Measurements from ENCODE around the gene RNLS. TPM values are rescaled to one million over a fixed set of nuclear protein-coding genes. Genes with fewer than 3 reads are reported as not detected.

RNLS gene
- total RNA-seq, 4 donors from 2014 or later, result 7.8 to 37.2 (median 26.2) TPM

DNA sequence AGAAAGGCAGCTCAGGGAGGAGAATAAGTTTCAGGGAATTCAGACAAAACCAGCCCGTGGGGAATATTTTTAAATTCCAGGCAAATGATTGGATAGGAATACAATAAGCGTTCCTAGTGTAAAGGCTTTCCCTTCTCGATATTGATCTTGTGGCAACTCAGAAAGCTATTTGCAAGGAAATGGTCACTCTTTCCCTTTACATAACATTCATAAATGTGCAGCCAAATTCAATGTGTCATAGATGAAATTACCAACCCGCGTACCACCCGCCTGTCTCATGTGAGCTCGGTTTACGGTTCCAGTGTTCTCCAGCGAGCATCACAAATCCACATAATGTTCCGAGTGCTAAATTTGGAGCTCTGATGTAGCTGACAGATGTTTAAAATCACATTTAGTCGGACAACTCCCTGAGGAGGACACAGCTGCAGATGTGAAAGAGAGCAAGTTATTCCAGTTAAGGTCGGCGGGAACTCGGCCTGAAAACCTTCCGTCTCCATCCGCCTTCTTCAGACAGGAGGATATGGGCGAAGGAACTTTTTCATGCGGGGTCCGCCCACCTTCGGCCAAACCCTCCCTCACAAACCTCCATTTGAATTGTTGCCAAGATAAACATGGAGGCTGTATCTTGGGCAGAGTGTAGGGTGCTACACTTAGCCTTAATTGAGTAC is 327.0 kb downstream of the RNLS start:
- Histone ChIP-seq H3K9me3 (no peaks in the 10 kb centered on the region), H3K27ac (peak overlapping the region; percentile 51 to 87 (median 66)), H3K4me3 (peak overlapping the region in 1 of 4 donors; percentile 20), H3K36me3 (no peaks in the 10 kb centered on the region), H3K27me3 (no peaks in the 10 kb centered on the region), H3K4me1 (peaks cover 0 to 25% (median 7%) of the 10 kb centered on the region in 4 donors)
- peak; percentile 59 to 79 for DNase-seq (ENCODE audit: low spot score in 2 of 2)
- TF ChIP-seq POLR2A (IDR thresholded peaks at IDR 0.05) (no peak), EP300 (IDR thresholded peaks at IDR 0.05) (peak in 1 of 2 donors; percentile 90)
- TF ChIP-seq, protein P1, sequence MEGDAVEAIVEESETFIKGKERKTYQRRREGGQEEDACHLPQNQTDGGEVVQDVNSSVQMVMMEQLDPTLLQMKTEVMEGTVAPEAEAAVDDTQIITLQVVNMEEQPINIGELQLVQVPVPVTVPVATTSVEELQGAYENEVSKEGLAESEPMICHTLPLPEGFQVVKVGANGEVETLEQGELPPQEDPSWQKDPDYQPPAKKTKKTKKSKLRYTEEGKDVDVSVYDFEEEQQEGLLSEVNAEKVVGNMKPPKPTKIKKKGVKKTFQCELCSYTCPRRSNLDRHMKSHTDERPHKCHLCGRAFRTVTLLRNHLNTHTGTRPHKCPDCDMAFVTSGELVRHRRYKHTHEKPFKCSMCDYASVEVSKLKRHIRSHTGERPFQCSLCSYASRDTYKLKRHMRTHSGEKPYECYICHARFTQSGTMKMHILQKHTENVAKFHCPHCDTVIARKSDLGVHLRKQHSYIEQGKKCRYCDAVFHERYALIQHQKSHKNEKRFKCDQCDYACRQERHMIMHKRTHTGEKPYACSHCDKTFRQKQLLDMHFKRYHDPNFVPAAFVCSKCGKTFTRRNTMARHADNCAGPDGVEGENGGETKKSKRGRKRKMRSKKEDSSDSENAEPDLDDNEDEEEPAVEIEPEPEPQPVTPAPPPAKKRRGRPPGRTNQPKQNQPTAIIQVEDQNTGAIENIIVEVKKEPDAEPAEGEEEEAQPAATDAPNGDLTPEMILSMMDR (IDR thresholded peaks at IDR 0.05), result no peak
- WGBS, 2 donors, result 57 to 65% methylated on average over 20 of the region's 20 CpGs

DNA sequence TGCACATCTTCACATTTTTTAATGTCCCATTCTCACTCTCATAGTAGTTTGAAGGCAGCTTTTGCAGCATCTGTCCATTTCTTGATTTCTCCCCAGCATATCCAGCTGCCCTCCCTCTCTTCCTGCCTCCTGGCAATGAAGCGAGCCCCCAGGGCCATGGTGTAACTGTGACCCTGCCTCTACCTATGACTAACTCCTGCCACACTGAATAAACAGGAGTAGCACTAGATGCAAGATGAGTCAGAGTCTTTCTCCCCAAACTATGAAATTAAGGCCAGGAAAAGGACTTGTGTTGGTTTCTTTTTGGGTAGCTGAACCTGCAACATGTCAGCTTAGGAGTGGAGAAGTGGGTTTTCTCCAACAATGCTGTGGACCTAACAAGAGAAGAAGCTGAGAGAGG is 329.0 kb downstream of the RNLS start:
- Histone ChIP-seq H3K36me3 (no peaks in the 10 kb centered on the region), H3K4me3 (no peak overlapping the region), H3K4me1 (peaks cover 0 to 25% (median 7%) of the 10 kb centered on the region in 4 donors), H3K9me3 (no peaks in the 10 kb centered on the region), H3K27ac (peak overlapping the region in 2 of 4 donors; percentile 18 to 87), H3K27me3 (no peaks in the 10 kb centered on the region)
- 86 to 87% methylated on average over 1 of the region's 1 CpG for WGBS, 2 donors
- no peak for DNase-seq (ENCODE audit: low spot score in 2 of 2)
- TF ChIP-seq EP300 (IDR thresholded peaks at IDR 0.05) (peak in 1 of 2 donors; percentile 40), POLR2A (IDR thresholded peaks at IDR 0.05) (no peak)

DNA sequence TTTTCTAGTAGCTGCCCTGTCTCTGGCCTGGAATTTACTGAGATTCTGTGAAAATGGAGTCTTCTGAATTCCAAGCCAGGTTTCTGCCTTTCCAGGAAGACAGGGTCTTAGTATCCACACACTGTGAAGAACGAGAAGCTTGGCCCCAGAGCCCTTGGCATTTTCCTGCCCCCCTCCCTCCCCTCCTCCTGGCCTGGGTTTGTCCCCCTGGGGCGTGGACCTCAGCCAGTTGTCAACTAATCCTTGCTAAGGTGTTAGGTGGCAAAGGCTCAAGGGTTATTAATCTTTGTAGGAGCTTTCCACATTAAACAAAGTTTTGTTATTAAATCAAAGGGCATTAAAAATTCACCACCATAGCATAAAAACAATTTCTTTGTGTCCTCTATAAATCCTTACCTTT is 329.5 kb downstream of the RNLS start:
- Histone ChIP-seq H3K4me3 (no peak overlapping the region), H3K9me3 (no peaks in the 10 kb centered on the region), H3K36me3 (no peaks in the 10 kb centered on the region), H3K27ac (peak overlapping the region in 2 of 4 donors; percentile 14 to 87), H3K4me1 (peaks cover 0 to 25% (median 7%) of the 10 kb centered on the region in 4 donors), H3K27me3 (no peaks in the 10 kb centered on the region)
- TF ChIP-seq, protein P1 (IDR thresholded peaks at IDR 0.05), result no peak
- TF ChIP-seq EP300 (IDR thresholded peaks at IDR 0.05), result no peak
- no peak for TF ChIP-seq POLR2A (IDR thresholded peaks at IDR 0.05)
- WGBS, 2 donors, result 59 to 66% methylated on average over 2 of the region's 2 CpGs
- DNase-seq (ENCODE audit: low spot score in 2 of 2), result no peak

DNA sequence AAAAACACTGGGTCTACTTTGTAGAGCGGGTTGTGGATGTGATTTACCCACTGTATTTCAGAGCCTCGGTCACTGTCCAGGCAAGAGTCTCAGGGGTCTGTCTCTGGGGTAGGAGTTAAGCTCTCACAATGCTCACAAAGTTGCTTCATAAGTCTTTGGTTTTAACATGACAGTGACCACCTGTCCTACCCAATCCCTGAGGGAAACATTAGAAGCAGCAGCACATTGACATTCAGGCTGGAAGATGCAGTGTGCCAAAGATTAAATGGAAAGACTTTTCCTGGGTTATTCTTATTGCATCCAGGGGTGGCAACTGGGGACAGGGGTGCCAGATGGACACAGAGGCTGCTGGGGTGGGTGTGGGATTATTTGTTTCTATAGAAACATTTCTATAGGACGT is 330.0 kb downstream of the RNLS start:
- Histone ChIP-seq H3K9me3 (no peaks in the 10 kb centered on the region), H3K4me1 (peaks cover 0 to 25% (median 7%) of the 10 kb centered on the region in 4 donors), H3K4me3 (no peak overlapping the region), H3K36me3 (no peaks in the 10 kb centered on the region), H3K27me3 (no peaks in the 10 kb centered on the region), H3K27ac (peak overlapping the region in 2 of 4 donors; percentile 14 to 87)
- no peak for DNase-seq (ENCODE audit: low spot score in 2 of 2)
- WGBS, 2 donors, result 86 to 87% methylated on average over 3 of the region's 3 CpGs
- no peak for TF ChIP-seq EP300 (IDR thresholded peaks at IDR 0.05)
- TF ChIP-seq, protein P1 (IDR thresholded peaks at IDR 0.05), result no peak

DNA sequence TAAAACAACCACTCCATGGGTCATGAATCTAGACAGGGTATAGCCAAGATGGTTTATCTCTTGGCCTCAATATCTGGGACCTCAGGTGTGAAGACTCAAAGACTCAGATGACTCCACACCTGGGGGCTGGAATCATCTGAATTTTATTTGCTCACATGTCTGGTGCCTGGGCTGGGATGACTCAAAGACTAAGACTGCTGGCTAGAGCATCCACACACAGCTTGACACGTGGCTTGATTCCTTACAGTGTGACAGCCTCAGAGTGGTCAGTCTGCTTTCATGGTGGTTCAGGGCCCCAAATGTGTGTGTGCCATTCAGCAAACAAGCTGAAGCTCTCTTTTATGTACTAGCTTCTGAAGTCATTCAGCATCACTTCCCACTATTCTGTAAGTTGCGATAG is 333.7 kb downstream of the RNLS start:
- TF ChIP-seq, protein P1 (IDR thresholded peaks at IDR 0.05), result no peak
- no peak for TF ChIP-seq POLR2A (IDR thresholded peaks at IDR 0.05)
- no peak for TF ChIP-seq EP300 (IDR thresholded peaks at IDR 0.05)
- no peak overlapping the region for H3K27ac ChIP-seq
- WGBS, 2 donors, result 88 to 96% methylated on average over 2 of the region's 2 CpGs

More for the DNA sequence above, 333.7 kb downstream of the RNLS start:
- Histone ChIP-seq H3K27me3 (no peaks in the 10 kb centered on the region), H3K4me1 (peaks cover 0 to 26% (median 13%) of the 10 kb centered on the region in 4 donors), H3K4me3 (no peak overlapping the region), H3K36me3 (no peaks in the 10 kb centered on the region), H3K9me3 (no peaks in the 10 kb centered on the region)
- no peak for DNase-seq (ENCODE audit: low spot score in 2 of 2)

All from tibial nerve (tissue), 4 donors.